PC-3 (cell line): Measurements from ENCODE around the gene CEP128.

Source experiments
- EZH2 ChIP-seq: fragments of 300-600 bp; sonication (generic); IDR thresholded peaks from one replicate; pipeline ENCODE4 v1.6.1; 2017; ENCODE audit warnings: antibody characterized with exemption, mild to moderate bottlenecking, low read length; ENCODE audit not compliant: unreplicated experiment
- TF ChIP-seq, protein P1 (sequence below): fragments of 300-600 bp; sonication (generic); conservative IDR thresholded peaks from 2 replicates; pipeline ENCODE4 v1.5.1; 2017; ENCODE audit warnings: antibody characterized with exemption, low read depth, mild to moderate bottlenecking, low read length

- TF ChIP-seq, protein P1, sequence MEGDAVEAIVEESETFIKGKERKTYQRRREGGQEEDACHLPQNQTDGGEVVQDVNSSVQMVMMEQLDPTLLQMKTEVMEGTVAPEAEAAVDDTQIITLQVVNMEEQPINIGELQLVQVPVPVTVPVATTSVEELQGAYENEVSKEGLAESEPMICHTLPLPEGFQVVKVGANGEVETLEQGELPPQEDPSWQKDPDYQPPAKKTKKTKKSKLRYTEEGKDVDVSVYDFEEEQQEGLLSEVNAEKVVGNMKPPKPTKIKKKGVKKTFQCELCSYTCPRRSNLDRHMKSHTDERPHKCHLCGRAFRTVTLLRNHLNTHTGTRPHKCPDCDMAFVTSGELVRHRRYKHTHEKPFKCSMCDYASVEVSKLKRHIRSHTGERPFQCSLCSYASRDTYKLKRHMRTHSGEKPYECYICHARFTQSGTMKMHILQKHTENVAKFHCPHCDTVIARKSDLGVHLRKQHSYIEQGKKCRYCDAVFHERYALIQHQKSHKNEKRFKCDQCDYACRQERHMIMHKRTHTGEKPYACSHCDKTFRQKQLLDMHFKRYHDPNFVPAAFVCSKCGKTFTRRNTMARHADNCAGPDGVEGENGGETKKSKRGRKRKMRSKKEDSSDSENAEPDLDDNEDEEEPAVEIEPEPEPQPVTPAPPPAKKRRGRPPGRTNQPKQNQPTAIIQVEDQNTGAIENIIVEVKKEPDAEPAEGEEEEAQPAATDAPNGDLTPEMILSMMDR = no peak
- no peak for TF ChIP-seq EZH2
Measured at GRCh38 chr14:80798211-80798610, 143.3 kb downstream of the CEP128 start.
